ENCODE measurements around the gene CPTP.

Gene CPTP

GRCh38 chr1:1317420-1317819, 7.2 kb upstream of the CPTP start:
- DNase-seq (ENCODE audit: low read depth in 3 of 3, low spot score in 1 of 3): no peak

- no peak for DNase-seq (ENCODE audit: low read depth in 3 of 3, low spot score in 1 of 3)
Observed at GRCh38 chr1:1318131-1318652, 6.4 kb upstream of the CPTP start.

- DNase-seq (ENCODE audit: low read depth in 3 of 3, low spot score in 1 of 3): no peak
Observed at GRCh38 chr1:1318777-1319645, 5.6 kb upstream of the CPTP start.

GRCh38 chr1:1319646-1319941, 5.0 kb upstream of the CPTP start:
- DNase-seq (ENCODE audit: low read depth in 3 of 3, low spot score in 1 of 3): no peak

- no peak for DNase-seq (ENCODE audit: low read depth in 3 of 3, low spot score in 1 of 3)
Observed at GRCh38 chr1:1320666-1321448, 3.7 kb upstream of the CPTP start.

- DNase-seq (ENCODE audit: low read depth in 3 of 3, low spot score in 1 of 3): no peak
Observed at GRCh38 chr1:1321477-1321876, 3.1 kb upstream of the CPTP start.

GRCh38 chr1:1322418-1322817, 2.2 kb upstream of the CPTP start:
- no peak for DNase-seq (ENCODE audit: low read depth in 3 of 3, low spot score in 1 of 3)

- DNase-seq (ENCODE audit: low read depth in 3 of 3, low spot score in 1 of 3): no peak
Observed at GRCh38 chr1:1322952-1323351, 1.6 kb upstream of the CPTP start.

GRCh38 chr1:1324084-1324523, 498 bp upstream of the CPTP start:
- no peak for DNase-seq (ENCODE audit: low read depth in 3 of 3, low spot score in 1 of 3)

GRCh38 chr1:1325288-1326074, 879 bp downstream of the CPTP start:
- DNase-seq (ENCODE audit: low read depth in 3 of 3, low spot score in 1 of 3): no peak

- no peak for DNase-seq (ENCODE audit: low read depth in 3 of 3, low spot score in 1 of 3)
Observed at GRCh38 chr1:1326075-1326605, 1.5 kb downstream of the CPTP start.

GRCh38 chr1:1327291-1327690, 2.7 kb downstream of the CPTP start:
- DNase-seq (ENCODE audit: low read depth in 3 of 3, low spot score in 1 of 3): no peak

- no peak for DNase-seq (ENCODE audit: low read depth in 3 of 3, low spot score in 1 of 3)
Observed at GRCh38 chr1:1328254-1328653, 3.7 kb downstream of the CPTP start.

GRCh38 chr1:1329304-1330210, 5.0 kb downstream of the CPTP start:
- DNase-seq (ENCODE audit: low read depth in 3 of 3, low spot score in 1 of 3): no peak

- DNase-seq (ENCODE audit: low read depth in 3 of 3, low spot score in 1 of 3): no peak
Observed at GRCh38 chr1:1330366-1331067, 5.9 kb downstream of the CPTP start.

GRCh38 chr1:1331068-1331965, 6.7 kb downstream of the CPTP start, which contains the start of gene TAS1R3:
TAS1R3 (plus strand) TSS chr1:1331280; CDS start chr1:1331346, 66 bp downstream.
- no peak for DNase-seq (ENCODE audit: low read depth in 3 of 3, low spot score in 1 of 3)

GRCh38 chr1:1332031-1332755, 7.6 kb downstream of the CPTP start:
- DNase-seq (ENCODE audit: low read depth in 3 of 3, low spot score in 1 of 3): no peak

Measured in stimulated activated CD4-positive, alpha-beta T cell treated with anti-CD3 and anti-CD28 coated beads, TNF-alpha, amount 100 ng/mL, for 1 hour (primary cell).